Fibroblast of upper back skin (primary cell): Measurements from ENCODE around the gene CATSPER3.

Experiments used
- DNase-seq: peaks from one replicate; pipeline ENCODE4 v3.0.0-alpha.2; 2013

Gene CATSPER3

GRCh38 chr5:135012033-135012588 lies 44.4 kb downstream of the CATSPER3 start:
- DNase-seq, result no peak

GRCh38 chr5:135012951-135013391 lies 45.3 kb downstream of the CATSPER3 start:
- DNase-seq, result no peak

- no peak for DNase-seq
Measured at GRCh38 chr5:135013445-135013844, 45.7 kb downstream of the CATSPER3 start.

GRCh38 chr5:135013947-135014570 lies 46.4 kb downstream of the CATSPER3 start:
- DNase-seq, result no peak

GRCh38 chr5:135015942-135016341 lies 48.2 kb downstream of the CATSPER3 start:
- DNase-seq, result no peak

GRCh38 chr5:135016861-135017290 lies 49.2 kb downstream of the CATSPER3 start:
- DNase-seq, result no peak

- DNase-seq, result no peak
Measured at GRCh38 chr5:135018457-135018856, 50.8 kb downstream of the CATSPER3 start.

GRCh38 chr5:135019314-135019713 lies 51.6 kb downstream of the CATSPER3 start:
- no peak for DNase-seq

GRCh38 chr5:135020111-135020895 lies 52.6 kb downstream of the CATSPER3 start:
- no peak for DNase-seq

- DNase-seq, result no peak
Measured at GRCh38 chr5:135024956-135025729, 57.4 kb downstream of the CATSPER3 start.

GRCh38 chr5:135025730-135026644 lies 58.3 kb downstream of the CATSPER3 start:
- DNase-seq, result no peak

GRCh38 chr5:135026645-135027265 lies 59.0 kb downstream of the CATSPER3 start:
- DNase-seq, result no peak

GRCh38 chr5:135027266-135027696 lies 59.6 kb downstream of the CATSPER3 start:
- no peak for DNase-seq

GRCh38 chr5:135027697-135028615 lies 60.2 kb downstream of the CATSPER3 start:
- DNase-seq, result no peak

- no peak for DNase-seq
Measured at GRCh38 chr5:135028791-135029476, 61.2 kb downstream of the CATSPER3 start.

GRCh38 chr5:135029477-135030122 lies 61.9 kb downstream of the CATSPER3 start:
- DNase-seq, result no peak

- no peak for DNase-seq
Measured at GRCh38 chr5:135030123-135030955, 62.6 kb downstream of the CATSPER3 start.
